ENCODE measurements around the gene RAPGEF4.

Gene RAPGEF4

GRCh38 chr2:173101687-173102086 lies 366.0 kb downstream of the RAPGEF4 start:
- no peak for DNase-seq (ENCODE audit: low read depth)
